HepG2 (cell line): Measurements from ENCODE around the gene VDAC1. TPM values are rescaled to one million over a fixed set of nuclear protein-coding genes. Genes with fewer than 3 reads are reported as not detected.

Experiments used
- ATAC-seq: fragments of 200-7000 bp; cut with Tn5 transposase; 3 replicates; pipeline ENCODE4 v1.9.1; 2020; ENCODE audit warnings: mild to moderate bottlenecking, moderate library complexity
- BruUV-seq: library from RNA; stranded (reverse); fragments of 400-500 nt; replicated peaks from 2 replicates; lab custom pipeline; 2021; lab: Mats Ljungman, UMichigan
- CTCF ChIA-PET: fragments of 300-600 bp; formaldehyde crosslinking; extraction: SDS; loops from one replicate; lab custom pipeline; 2021; ENCODE audit warnings: low total read pairs, inconsistent platforms, low intra/inter-chr PET ratio; lab: Yijun Ruan, JAX
- POLR2A ChIA-PET: fragments of 350-600 bp; sonication (Branson Sonifier 250); formaldehyde crosslinking; loops from one replicate; lab custom pipeline; 2020; ENCODE audit warnings: antibody characterized with exemption, inconsistent platforms; lab: Yijun Ruan, JAX
- DNase-seq: peaks from one replicate; pipeline ENCODE4 v3.0.0-alpha.2; 2015; ENCODE audit warnings: low spot score
- FAIRE-seq: peaks from 3 replicates; lab custom pipeline; 2011; peaks lifted over from hg19 to GRCh38; lab: Jason Lieb, UNC
- H2AFZ ChIP-seq: one replicate; pipeline ENCODE4 v1.6.1; 2011; ENCODE audit warnings: low read length, inconsistent platforms
- H3K27ac ChIP-seq: fragments of 300-600 bp; 3 replicates; pipeline ENCODE4 v1.8.0; 2011; ENCODE audit warnings: mixed run types, mild to moderate bottlenecking, mixed read lengths, low read length, inconsistent platforms; ENCODE audit not compliant: insufficient read depth; ENCODE audit errors: extremely low read length
- H3K27me3 ChIP-seq, 2 experiments: fragments of 200-600 bp in 1 of 2; 2 replicates in 1 of 2; 3 replicates in 1 of 2; pipeline versions ENCODE4 v1.6.0 to v1.8.0; 2011; ENCODE audit warnings: low read length in 2 of 2, mild to moderate bottlenecking in 2 of 2, moderate library complexity in 2 of 2, inconsistent platforms in 1 of 2; ENCODE audit not compliant: insufficient read depth in 2 of 2, control insufficient read depth in 1 of 2
- H3K36me3 ChIP-seq, 2 experiments: fragments of 200-600 bp in 1 of 2; replicated peaks in 1 of 2; 2 replicates in 1 of 2; 3 replicates in 1 of 2; pipeline versions ENCODE4 v1.5.1 to v1.8.0; 2011; ENCODE audit warnings: low read length in 2 of 2, inconsistent platforms in 1 of 2; ENCODE audit not compliant: insufficient read depth in 2 of 2, control insufficient read depth in 1 of 2
- H3K4me1 ChIP-seq: 2 replicates; pipeline ENCODE4 v1.5.1; 2012; ENCODE audit warnings: low read length, inconsistent platforms; ENCODE audit not compliant: insufficient read depth
- H3K4me2 ChIP-seq: 2 replicates; pipeline ENCODE4 v1.6.0; 2011; ENCODE audit warnings: low read depth, low read length, inconsistent platforms
- H3K4me3 ChIP-seq, 3 experiments: fragments of 200-600 bp in 1 of 3; sonication (generic), shearing (Covaris generic) in 1 of 3; replicated peaks in 1 of 3; 2 replicates each; pipeline ENCODE4 v1.5.1; 2011 to 2016; ENCODE audit warnings: low read length in 3 of 3, inconsistent platforms in 2 of 3, low read depth in 2 of 3, mild to moderate bottlenecking in 2 of 3, control low read depth in 1 of 3, mixed read lengths in 1 of 3; ENCODE audit not compliant: insufficient read depth in 1 of 3
- H3K79me2 ChIP-seq: one replicate; pipeline ENCODE4 v1.6.1; 2011; ENCODE audit warnings: low read length, inconsistent platforms; ENCODE audit not compliant: insufficient read depth
- H3K9ac ChIP-seq: 2 replicates; pipeline ENCODE4 v1.6.0; 2011; ENCODE audit warnings: mild to moderate bottlenecking, low read depth, low read length, inconsistent platforms; ENCODE audit not compliant: insufficient read depth
- H3K9me3 ChIP-seq: 2 replicates; pipeline ENCODE4 v1.5.1; 2012; ENCODE audit warnings: mild to moderate bottlenecking, low read length
- H4K20me1 ChIP-seq: 2 replicates; pipeline ENCODE4 v1.6.0; 2011; ENCODE audit warnings: inconsistent platforms, mild to moderate bottlenecking, low read length, moderate library complexity; ENCODE audit not compliant: insufficient read depth
- CCAR2 ChIP-seq: fragments of 200-400 bp; formaldehyde crosslinking; optimal IDR thresholded peaks from 2 replicates; pipeline ENCODE3; 2018; ENCODE audit warnings: low read depth, mild to moderate bottlenecking, low read length, moderate library complexity
- CHD2 ChIP-seq: IDR thresholded peaks from 2 replicates; pipeline ENCODE4 v1.6.1; 2011; ENCODE audit warnings: low read depth, low read length, improper control_type of control experiment
- MYNN ChIP-seq: sonication (generic); formaldehyde crosslinking; IDR thresholded peaks from 2 replicates; pipeline ENCODE4 v1.4.0; 2020; ENCODE audit warnings: mild to moderate bottlenecking, low read depth, missing genetic modification reagents
- MZF1 ChIP-seq: sonication (generic); formaldehyde crosslinking; IDR thresholded peaks from 2 replicates; pipeline ENCODE4 v1.8.1; 2023; ENCODE audit warnings: mild to moderate bottlenecking, missing genetic modification reagents, borderline replicate concordance
- RBM22 ChIP-seq: fragments of 200-400 bp; formaldehyde crosslinking; optimal IDR thresholded peaks from 2 replicates; pipeline ENCODE3; 2017; ENCODE audit warnings: mild to moderate bottlenecking, low read length, moderate library complexity
- RXRB ChIP-seq: IDR thresholded peaks from 2 replicates; pipeline ENCODE4 v1.6.1; 2016; ENCODE audit warnings: borderline replicate concordance, missing genetic modification reagents, missing compliant biosample characterization
- SPEN ChIP-seq: sonication (generic); formaldehyde crosslinking; IDR thresholded peaks from 2 replicates; pipeline ENCODE4 v1.5.1; 2020; ENCODE audit warnings: low read depth, mild to moderate bottlenecking, missing genetic modification reagents
- ZFP41 ChIP-seq: sonication (generic); formaldehyde crosslinking; IDR thresholded peaks from 2 replicates; pipeline ENCODE4 v1.4.0; 2020; ENCODE audit warnings: mild to moderate bottlenecking, missing genetic modification reagents, borderline replicate concordance
- ZNF101 ChIP-seq: sonication (generic); formaldehyde crosslinking; IDR thresholded peaks from 2 replicates; pipeline ENCODE4 v1.4.0; 2020; ENCODE audit warnings: mild to moderate bottlenecking, low read depth, missing genetic modification reagents, borderline replicate concordance
- ZNF138 ChIP-seq: sonication (generic); formaldehyde crosslinking; IDR thresholded peaks from 2 replicates; pipeline ENCODE4 v1.5.0; 2020; ENCODE audit warnings: mild to moderate bottlenecking, low read depth, missing genetic modification reagents
- ZNF503 ChIP-seq: sonication (generic); formaldehyde crosslinking; IDR thresholded peaks from 2 replicates; pipeline ENCODE4 v1.4.0; 2020; ENCODE audit warnings: missing genetic modification reagents
- ZNF619 ChIP-seq: sonication (generic); formaldehyde crosslinking; IDR thresholded peaks from 2 replicates; pipeline ENCODE4 v1.4.0; 2020; ENCODE audit warnings: mild to moderate bottlenecking, missing genetic modification reagents
- WGBS: methylation state at CpG from one replicate; pipeline ENCODE4 v1.1.6; 2017; ENCODE audit warnings: low lambda C conversion rate; 5-methylcytosine and 5-hydroxymethylcytosine counted together
- in situ Hi-C: cut with HindIII; loops from 2 replicates; pipeline ENCODE4 v1.10.0; 2017; ENCODE audit warnings: low pct_unique_long_range_greater_than_20kb; ENCODE audit not compliant: extremely low pct_ligation_motif_present
- intact Hi-C: fragments of 100-400 bp; cut with micrococcal nuclease; formaldehyde crosslinking; loops from one replicate; pipeline ENCODE4 v1.10.0; 2022; ENCODE audit not compliant: unreplicated experiment
- polyA plus RNA-seq, 8 experiments: library from polyadenylated mRNA; depleted of rRNA in 3 of 8; stranded (reverse) in 7 of 8; unstranded in 1 of 8; fragments of >200 nt; fragmentation: Illumina TruSeq in 4 of 8; extraction: Trizol in 4 of 8; gene quantifications; 2 replicates each; pipeline versions ENCODE4 v1.2.1 to v1.2.3, GENCODE V29; 2011 to 2016; ENCODE audit warnings: low read depth in 4 of 8, missing spikeins in 1 of 8, mixed read lengths in 1 of 8; ENCODE audit not compliant: insufficient read depth in 1 of 8
- total RNA-seq, 5 experiments: library from RNA; depleted of rRNA; stranded (reverse); fragments of >200 nt; fragmentation: Illumina TruSeq; extraction: Trizol; gene quantifications; 2 replicates each; pipeline ENCODE4 v1.2.3, GENCODE V29; 2016; ENCODE audit warnings: low read depth in 1 of 5
- TF ChIP-seq, protein P1 (sequence below): sonication (generic); formaldehyde crosslinking; IDR thresholded peaks from 2 replicates; pipeline ENCODE4 v1.9.0; 2021; ENCODE audit warnings: mild to moderate bottlenecking, missing genetic modification reagents
- TF ChIP-seq, protein P2 (sequence below): sonication (generic); formaldehyde crosslinking; IDR thresholded peaks from 2 replicates; pipeline ENCODE4 v1.4.0; 2020; ENCODE audit warnings: missing genetic modification reagents, borderline replicate concordance

The VDAC1 gene
- total and polyA plus RNA-seq, 2 of the 13 experiments (the other 11 are each of a cell fraction or from before 2014, with no cell fraction given) = 112 to 380 TPM

GRCh38 chr5:133947431-133947841 lies 57.3 kb downstream of the VDAC1 start (continued):
- TF ChIP-seq, protein P1, sequence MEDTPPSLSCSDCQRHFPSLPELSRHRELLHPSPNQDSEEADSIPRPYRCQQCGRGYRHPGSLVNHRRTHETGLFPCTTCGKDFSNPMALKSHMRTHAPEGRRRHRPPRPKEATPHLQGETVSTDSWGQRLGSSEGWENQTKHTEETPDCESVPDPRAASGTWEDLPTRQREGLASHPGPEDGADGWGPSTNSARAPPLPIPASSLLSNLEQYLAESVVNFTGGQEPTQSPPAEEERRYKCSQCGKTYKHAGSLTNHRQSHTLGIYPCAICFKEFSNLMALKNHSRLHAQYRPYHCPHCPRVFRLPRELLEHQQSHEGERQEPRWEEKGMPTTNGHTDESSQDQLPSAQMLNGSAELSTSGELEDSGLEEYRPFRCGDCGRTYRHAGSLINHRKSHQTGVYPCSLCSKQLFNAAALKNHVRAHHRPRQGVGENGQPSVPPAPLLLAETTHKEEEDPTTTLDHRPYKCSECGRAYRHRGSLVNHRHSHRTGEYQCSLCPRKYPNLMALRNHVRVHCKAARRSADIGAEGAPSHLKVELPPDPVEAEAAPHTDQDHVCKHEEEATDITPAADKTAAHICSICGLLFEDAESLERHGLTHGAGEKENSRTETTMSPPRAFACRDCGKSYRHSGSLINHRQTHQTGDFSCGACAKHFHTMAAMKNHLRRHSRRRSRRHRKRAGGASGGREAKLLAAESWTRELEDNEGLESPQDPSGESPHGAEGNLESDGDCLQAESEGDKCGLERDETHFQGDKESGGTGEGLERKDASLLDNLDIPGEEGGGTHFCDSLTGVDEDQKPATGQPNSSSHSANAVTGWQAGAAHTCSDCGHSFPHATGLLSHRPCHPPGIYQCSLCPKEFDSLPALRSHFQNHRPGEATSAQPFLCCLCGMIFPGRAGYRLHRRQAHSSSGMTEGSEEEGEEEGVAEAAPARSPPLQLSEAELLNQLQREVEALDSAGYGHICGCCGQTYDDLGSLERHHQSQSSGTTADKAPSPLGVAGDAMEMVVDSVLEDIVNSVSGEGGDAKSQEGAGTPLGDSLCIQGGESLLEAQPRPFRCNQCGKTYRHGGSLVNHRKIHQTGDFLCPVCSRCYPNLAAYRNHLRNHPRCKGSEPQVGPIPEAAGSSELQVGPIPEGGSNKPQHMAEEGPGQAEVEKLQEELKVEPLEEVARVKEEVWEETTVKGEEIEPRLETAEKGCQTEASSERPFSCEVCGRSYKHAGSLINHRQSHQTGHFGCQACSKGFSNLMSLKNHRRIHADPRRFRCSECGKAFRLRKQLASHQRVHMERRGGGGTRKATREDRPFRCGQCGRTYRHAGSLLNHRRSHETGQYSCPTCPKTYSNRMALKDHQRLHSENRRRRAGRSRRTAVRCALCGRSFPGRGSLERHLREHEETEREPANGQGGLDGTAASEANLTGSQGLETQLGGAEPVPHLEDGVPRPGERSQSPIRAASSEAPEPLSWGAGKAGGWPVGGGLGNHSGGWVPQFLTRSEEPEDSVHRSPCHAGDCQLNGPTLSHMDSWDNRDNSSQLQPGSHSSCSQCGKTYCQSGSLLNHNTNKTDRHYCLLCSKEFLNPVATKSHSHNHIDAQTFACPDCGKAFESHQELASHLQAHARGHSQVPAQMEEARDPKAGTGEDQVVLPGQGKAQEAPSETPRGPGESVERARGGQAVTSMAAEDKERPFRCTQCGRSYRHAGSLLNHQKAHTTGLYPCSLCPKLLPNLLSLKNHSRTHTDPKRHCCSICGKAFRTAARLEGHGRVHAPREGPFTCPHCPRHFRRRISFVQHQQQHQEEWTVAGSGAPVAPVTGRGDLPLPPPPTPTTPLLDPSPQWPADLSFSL (CRISPR knock-in tag) = no peak
- TF ChIP-seq CCAR2 = no peak

GRCh38 chr5:133945568-133945967 lies 59.2 kb downstream of the VDAC1 start:
- no peaks in the 10 kb centered on the region for H3K36me3 ChIP-seq
- ATAC-seq (no peak), FAIRE-seq (no peak), DNase-seq (no peak)
- no peaks in the 10 kb centered on the region for H4K20me1 ChIP-seq
- no peak overlapping the region for H3K4me3 ChIP-seq
- in situ Hi-C loops (loop anchor here (10.0 kb wide), 1 partner anchor 521 kb away; no protein-coding TSS in a partner anchor), intact Hi-C loops (loop anchor here (2.0 to 10.0 kb wide), 3 partner anchors 191 to 523 kb away; no protein-coding TSS in a partner anchor)
- BruUV-seq = no TSS peak
- H3K27me3 ChIP-seq = 0 out of 5 replicates have a peak, but pooled peaks cover 0 to 9% of the 10 kb centered on the region in 2 experiments
- no peak overlapping the region for H3K9ac ChIP-seq
- ChIA-PET CTCF (no interaction called here), POLR2A (no interaction called here)
- WGBS = 40% methylated on average over 3 of the region's 3 CpGs
- 0 out of 2 replicates have a peak, but pooled peaks cover 6% of the 10 kb centered on the region for H3K4me1 ChIP-seq
- H3K4me2 ChIP-seq = no peak overlapping the region
- H3K79me2 ChIP-seq = no peaks in the 10 kb centered on the region
- H3K9me3 ChIP-seq = no peaks in the 10 kb centered on the region
- no peak overlapping the region for H3K27ac ChIP-seq
- no peak overlapping the region for H2AFZ ChIP-seq
- TF ChIP-seq CHD2 (no peak), RXRB (no peak), ZNF101 (no peak), MYNN (no peak), ZFP41 (CRISPR knock-in tag) (no peak), MZF1 (CRISPR knock-in tag) (no peak), ZNF503 (CRISPR knock-in tag) (no peak), SPEN (CRISPR knock-in tag) (no peak), ZNF619 (CRISPR knock-in tag) (no peak), RBM22 (no peak), ZNF138 (CRISPR knock-in tag) (no peak)
- TF ChIP-seq, protein P2, sequence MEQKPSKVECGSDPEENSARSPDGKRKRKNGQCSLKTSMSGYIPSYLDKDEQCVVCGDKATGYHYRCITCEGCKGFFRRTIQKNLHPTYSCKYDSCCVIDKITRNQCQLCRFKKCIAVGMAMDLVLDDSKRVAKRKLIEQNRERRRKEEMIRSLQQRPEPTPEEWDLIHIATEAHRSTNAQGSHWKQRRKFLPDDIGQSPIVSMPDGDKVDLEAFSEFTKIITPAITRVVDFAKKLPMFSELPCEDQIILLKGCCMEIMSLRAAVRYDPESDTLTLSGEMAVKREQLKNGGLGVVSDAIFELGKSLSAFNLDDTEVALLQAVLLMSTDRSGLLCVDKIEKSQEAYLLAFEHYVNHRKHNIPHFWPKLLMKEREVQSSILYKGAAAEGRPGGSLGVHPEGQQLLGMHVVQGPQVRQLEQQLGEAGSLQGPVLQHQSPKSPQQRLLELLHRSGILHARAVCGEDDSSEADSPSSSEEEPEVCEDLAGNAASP (CRISPR knock-in tag) = no peak
